Kidney (tissue), 14 donors: Measurements from ENCODE around the gene LRRC59. TPM values are rescaled to one million over a fixed set of nuclear protein-coding genes. Genes with fewer than 3 reads are reported as not detected.

Source experiments
- DNase-seq, 5 donors: peaks; one replicate each; pipeline ENCODE4 v3.0.0-alpha.2; 2013 to 2020
- FAIRE-seq: peaks from 2 replicates; lab custom pipeline; 2012; peaks lifted over from hg19 to GRCh38; lab: Jason Lieb, UNC
- H3K27ac ChIP-seq, 2 donors: one replicate each; pipeline ENCODE4 v1.7.0; 2013; ENCODE audit warnings: low read depth in 2 of 2, low read length in 2 of 2, inconsistent platforms in 1 of 2
- H3K27me3 ChIP-seq: one replicate; pipeline ENCODE4 v1.7.1; 2013; ENCODE audit warnings: low read length, inconsistent platforms; ENCODE audit not compliant: control insufficient read depth, insufficient read depth
- H3K36me3 ChIP-seq, 3 donors: one replicate each; pipeline versions ENCODE4 v1.7.0 to v1.7.1; 2013; ENCODE audit warnings: low read length in 3 of 3, control low read depth in 1 of 3, inconsistent platforms in 1 of 3; ENCODE audit not compliant: insufficient read depth in 3 of 3, control insufficient read depth in 2 of 3
- H3K4me1 ChIP-seq, 3 donors: one replicate each; pipeline versions ENCODE4 v1.7.0 to v1.7.1; 2013; ENCODE audit warnings: low read length in 3 of 3, inconsistent platforms in 1 of 3, low read depth in 1 of 3; ENCODE audit not compliant: control insufficient read depth in 2 of 3, insufficient read depth in 2 of 3
- H3K4me3 ChIP-seq, 3 donors: one replicate each; pipeline versions ENCODE4 v1.7.0 to v1.8.1; 2013; ENCODE audit warnings: low read length in 3 of 3, control low read depth in 1 of 3, inconsistent platforms in 1 of 3
- H3K9ac ChIP-seq, 3 donors: one replicate each; pipeline versions ENCODE4 v1.7.0 to v1.7.1; 2013; ENCODE audit warnings: low read length in 3 of 3, control low read depth in 1 of 3, inconsistent platforms in 1 of 3
- H3K9me3 ChIP-seq, 3 donors: one replicate each; pipeline versions ENCODE4 v1.7.0 to v1.7.1; 2013; ENCODE audit warnings: low read length in 3 of 3, control low read depth in 1 of 3, inconsistent platforms in 1 of 3; ENCODE audit not compliant: control insufficient read depth in 2 of 3, insufficient read depth in 1 of 3
- CTCF ChIP-seq: IDR thresholded peaks from 3 replicates; pipeline ENCODE4 v1.5.1; 2012; ENCODE audit warnings: mild to moderate bottlenecking, moderate library complexity, borderline replicate concordance; ENCODE audit not compliant: insufficient read depth; ENCODE audit errors: extremely low read depth
- intact Hi-C: fragments of 100-400 bp; cut with DNase I; formaldehyde crosslinking; loops from one replicate; pipeline ENCODE4 v1.11.1; 2022
- polyA plus RNA-seq: library from polyadenylated mRNA; stranded (reverse); fragments of 350-450 nt; fragmentation: Illumina TruSeq; extraction: RNeasy Lipid Tissue Mini Kit (QIAGEN cat#74804); gene quantifications from one replicate; pipeline ENCODE4 v1.2.3, GENCODE V29; 2014; ENCODE audit warnings: low read depth, low replicate concordance; ENCODE audit not compliant: insufficient read depth
- total RNA-seq: library from RNA; stranded (reverse); fragmentation: NEBNext Ultra II Directional; extraction: Animal tissue kit (Norgen Biotek cat#: 25700); gene quantifications from one replicate; pipeline ENCODE4 v1.2.1, GENCODE V29; 2021
- donor health status: control.
- donor health status: control.
- donor health status: control.
- donor health status: control.
- donor health status: control.
- donor health status: DM: yes; HTN: yes; CAD: no.
- donor health status: Normal renal cell carcinoma (clear cell type).

LRRC59 gene
- total and polyA plus RNA-seq, 2 donors from 2014 or later: 37.0 to 61.7 TPM

GRCh38 chr17:50386510-50386909 is 10.8 kb downstream of the LRRC59 start:
- no peak for FAIRE-seq
- H3K36me3 ChIP-seq: peaks cover 10 to 78% (median 52%) of the 10 kb centered on the region in 3 donors
- H3K9me3 ChIP-seq: no peaks in the 10 kb centered on the region
- intact Hi-C loops: no loop called here
- H3K9ac ChIP-seq: no peak overlapping the region
- no peak overlapping the region for H3K4me3 ChIP-seq
- H3K4me1 ChIP-seq: no peaks in the 10 kb centered on the region
- no peak overlapping the region for H3K27ac ChIP-seq
- H3K27me3 ChIP-seq: no peaks in the 10 kb centered on the region
- no peak for DNase-seq
- no peak for TF ChIP-seq CTCF

- Histone ChIP-seq H3K4me1 (no peaks in the 10 kb centered on the region), H3K9ac (no peak overlapping the region), H3K4me3 (no peak overlapping the region), H3K27ac (no peak overlapping the region), H3K27me3 (no peaks in the 10 kb centered on the region), H3K9me3 (no peaks in the 10 kb centered on the region), H3K36me3 (peaks cover 7 to 58% (median 32%) of the 10 kb centered on the region in 3 donors)
- DNase-seq (no peak), FAIRE-seq (no peak)
- intact Hi-C loops: no loop called here
- TF ChIP-seq CTCF: no peak
Measured at GRCh38 chr17:50382931-50383330, 14.4 kb downstream of the LRRC59 start.

- TF ChIP-seq CTCF: no peak
- Histone ChIP-seq H3K27ac (no peak overlapping the region), H3K36me3 (peaks cover 4 to 48% (median 22%) of the 10 kb centered on the region in 3 donors), H3K4me1 (no peaks in the 10 kb centered on the region), H3K4me3 (no peak overlapping the region), H3K9me3 (no peaks in the 10 kb centered on the region), H3K9ac (no peak overlapping the region), H3K27me3 (no peaks in the 10 kb centered on the region)
- intact Hi-C loops: no loop called here
- no peak for DNase-seq
- no peak for FAIRE-seq
Measured at GRCh38 chr17:50381920-50382319, 15.4 kb downstream of the LRRC59 start.

- FAIRE-seq: no peak
- Histone ChIP-seq H3K4me1 (no peaks in the 10 kb centered on the region), H3K27me3 (no peaks in the 10 kb centered on the region), H3K9ac (no peak overlapping the region), H3K27ac (no peak overlapping the region), H3K9me3 (no peaks in the 10 kb centered on the region), H3K36me3 (peaks cover 1 to 42% (median 19%) of the 10 kb centered on the region in 3 donors), H3K4me3 (no peak overlapping the region)
- no peak for DNase-seq
- intact Hi-C loops: no loop called here
- TF ChIP-seq CTCF: no peak
Measured at GRCh38 chr17:50381260-50381815, 16.0 kb downstream of the LRRC59 start.
